NCI-H187 (cell line): ENCODE measurements around the gene ETFRF1.
A peak's percentile ranks its signal among the peaks of the same experiment; 100 is the strongest.

Experiments
- DNase-seq, 2 experiments: peaks; one replicate each; lab custom pipeline; 2025; lab: John Stamatoyannopoulos, UW

The ETFRF1 gene

GRCh38 chr12:25213338-25213737 lies 18.3 kb downstream of the ETFRF1 start:
- no peak for DNase-seq

DNA sequence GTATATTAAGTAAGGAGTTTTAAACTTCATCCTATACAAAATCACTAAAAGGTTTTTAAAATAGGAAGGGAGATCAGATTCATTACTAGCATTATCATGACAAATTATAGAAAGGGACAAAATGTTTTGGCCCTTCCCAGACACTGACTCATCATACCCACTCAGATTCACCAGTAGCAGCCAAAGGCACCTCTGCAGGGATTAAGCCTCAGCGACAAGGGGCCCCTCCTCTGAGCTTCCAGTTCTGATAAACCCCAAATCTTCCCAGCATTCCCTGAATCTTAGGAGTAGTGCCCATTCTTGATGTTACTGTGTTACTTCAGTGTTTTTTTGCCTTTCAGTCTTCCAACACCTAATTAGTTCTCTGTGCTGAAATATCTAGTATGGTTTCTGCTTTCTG lies 41.2 kb downstream of the ETFRF1 start:
- no peak for DNase-seq

DNA sequence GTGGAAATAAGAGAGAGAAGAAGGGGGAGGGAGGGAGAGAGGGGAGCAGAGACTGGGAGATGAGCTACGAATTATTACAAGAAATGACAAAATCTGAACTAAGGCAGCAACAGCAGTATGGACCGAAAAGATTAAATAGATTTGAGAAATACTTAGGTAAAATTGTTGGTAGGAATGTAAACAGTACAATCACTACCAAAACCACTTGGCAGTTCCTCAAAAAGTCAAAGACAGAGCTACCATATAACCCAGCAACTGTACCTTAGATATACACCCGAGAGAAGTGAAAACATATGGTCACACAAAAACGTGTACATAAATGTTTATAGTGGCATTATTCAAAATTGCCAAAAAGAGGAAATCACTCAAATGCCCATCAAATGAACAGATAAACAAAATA lies 41.6 kb downstream of the ETFRF1 start:
- no peak for DNase-seq

GRCh38 chr12:25241167-25242020 lies 46.4 kb downstream of the ETFRF1 start:
- DNase-seq: no peak

- no peak for DNase-seq
These were observed 48.1 kb downstream of the ETFRF1 start for GRCh38 chr12:25242981-25243679.

DNA sequence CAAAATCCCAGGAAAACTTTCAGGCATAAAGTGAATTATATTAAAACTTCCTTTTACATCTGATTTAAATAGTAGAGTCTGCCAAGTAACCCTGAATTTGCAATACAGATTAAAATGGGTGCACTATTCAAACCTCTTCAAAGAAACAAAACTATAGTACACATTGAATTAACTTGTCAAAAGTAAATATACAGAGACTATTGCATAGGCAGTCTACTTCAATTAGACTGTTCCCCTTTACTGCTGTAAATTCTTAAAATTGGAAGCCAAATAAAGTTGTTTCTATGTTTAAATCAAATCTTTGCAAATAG lies 48.6 kb downstream of the ETFRF1 start:
- no peak for DNase-seq

- DNase-seq: no peak
These were observed 50.5 kb downstream of the ETFRF1 start for GRCh38 chr12:25245491-25245890.

DNA sequence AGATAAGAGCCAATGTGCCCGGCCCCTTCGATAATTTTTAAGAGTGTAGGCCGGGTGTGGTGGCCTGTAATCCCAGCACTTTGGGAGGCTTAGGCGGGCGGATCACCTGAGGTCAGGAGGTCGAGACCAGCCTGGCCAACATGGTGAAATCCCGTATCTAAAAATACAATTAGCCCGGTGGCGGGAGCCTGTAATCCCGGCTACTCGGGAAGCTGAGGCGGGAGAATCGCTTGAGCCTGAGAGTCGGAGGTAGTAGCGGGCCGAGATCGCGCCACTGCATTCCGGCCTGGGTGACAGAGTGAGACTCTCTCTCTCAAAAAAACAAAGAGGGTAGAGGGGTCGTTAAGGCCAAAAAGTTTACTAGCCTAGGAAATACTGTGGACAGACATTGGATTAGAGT lies 53.1 kb downstream of the ETFRF1 start:
- DNase-seq: no peak

GRCh38 chr12:25248732-25249131 lies 53.7 kb downstream of the ETFRF1 start:
- DNase-seq: no peak

DNA sequence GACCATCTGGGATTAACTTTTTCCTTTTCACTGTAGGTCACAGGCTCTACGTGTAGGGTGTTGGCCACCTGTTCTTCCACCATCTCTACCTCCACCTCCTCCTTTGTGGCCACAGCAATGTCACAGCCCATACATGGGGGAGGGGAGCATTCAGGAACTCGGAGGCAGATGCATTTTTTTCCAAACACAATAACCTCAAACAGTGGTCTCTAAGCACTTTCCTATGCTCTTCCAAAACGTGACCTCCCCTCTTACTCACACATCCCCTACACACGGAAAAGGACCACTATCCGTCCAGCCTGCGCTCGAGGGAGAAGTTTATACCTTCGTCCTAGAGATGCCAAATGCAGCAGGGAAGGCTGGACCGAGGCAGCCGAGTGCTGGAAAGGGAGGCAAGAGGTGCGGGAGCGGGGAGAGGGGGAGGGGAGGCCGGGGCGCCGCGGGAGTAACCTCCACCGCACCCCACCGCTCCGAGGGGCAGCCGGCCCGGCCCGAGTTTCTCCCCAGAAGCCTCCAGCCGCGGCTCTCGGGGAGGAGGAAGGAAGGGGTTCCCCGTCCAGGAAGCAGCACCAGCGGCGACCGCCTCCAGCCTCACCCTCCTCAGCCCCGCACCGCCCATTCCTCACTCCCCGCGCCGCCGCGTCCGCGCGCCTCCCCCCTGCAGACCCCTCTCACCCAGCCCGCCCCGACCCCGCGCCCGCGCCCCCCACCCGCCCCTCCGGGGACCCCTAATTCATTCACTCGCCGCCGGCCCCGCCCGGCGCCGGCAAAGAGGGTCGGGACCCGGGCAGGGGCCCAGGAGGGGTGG lies 55.1 kb downstream of the ETFRF1 start:
- peak; percentile 8 to 15 for DNase-seq

DNA sequence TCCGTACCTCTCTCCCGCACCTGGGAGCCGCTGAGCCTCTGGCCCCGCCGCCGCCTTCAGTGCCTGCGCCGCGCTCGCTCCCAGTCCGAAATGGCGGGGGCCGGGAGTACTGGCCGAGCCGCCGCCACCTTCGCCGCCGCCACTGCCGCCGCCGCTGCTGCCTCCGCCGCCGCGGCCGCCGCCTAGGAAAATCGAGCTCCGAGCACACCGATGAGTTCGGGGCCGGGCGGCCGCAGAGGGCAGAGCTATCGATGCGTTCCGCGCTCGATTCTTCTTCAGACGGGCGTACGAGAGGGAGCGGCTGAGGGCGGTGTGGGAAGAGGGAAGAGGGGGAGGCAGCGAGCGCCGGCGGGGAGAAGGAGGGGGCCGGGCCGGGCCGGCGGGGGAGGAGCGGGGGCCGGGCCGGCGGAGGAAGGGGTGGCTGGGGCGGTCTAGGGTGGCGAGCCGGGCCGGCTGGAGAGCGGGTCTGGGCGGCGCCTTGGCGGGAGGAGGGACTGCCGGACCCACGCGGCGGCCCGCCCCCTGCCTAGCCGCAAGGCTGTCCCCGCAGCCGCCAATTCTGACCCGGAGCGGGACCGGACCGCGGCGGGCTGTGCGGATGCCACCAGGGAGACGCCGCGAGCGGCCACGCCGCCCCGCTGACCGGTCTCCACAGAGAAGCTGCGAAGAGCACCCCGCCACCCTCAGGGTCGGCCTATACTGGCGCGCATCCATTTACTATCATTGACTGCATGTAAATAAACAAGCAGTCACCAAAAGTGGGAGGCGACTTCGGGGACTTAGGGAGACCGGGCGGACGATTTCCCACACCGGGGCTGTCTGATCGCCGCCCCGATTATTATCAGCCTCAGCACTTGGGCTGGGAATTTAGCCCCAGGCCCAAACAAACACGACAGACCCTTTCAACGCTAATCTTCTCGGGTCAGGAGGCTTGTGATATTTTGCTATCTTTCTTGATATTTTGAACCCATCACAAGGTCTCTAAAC lies 56.0 kb downstream of the ETFRF1 start, which contains the start of gene KRAS:
Gene KRAS (minus strand): TSS at position 186 of the 987 bp plus-strand sequence.
- peak; percentile 75 to 91 for DNase-seq

DNA sequence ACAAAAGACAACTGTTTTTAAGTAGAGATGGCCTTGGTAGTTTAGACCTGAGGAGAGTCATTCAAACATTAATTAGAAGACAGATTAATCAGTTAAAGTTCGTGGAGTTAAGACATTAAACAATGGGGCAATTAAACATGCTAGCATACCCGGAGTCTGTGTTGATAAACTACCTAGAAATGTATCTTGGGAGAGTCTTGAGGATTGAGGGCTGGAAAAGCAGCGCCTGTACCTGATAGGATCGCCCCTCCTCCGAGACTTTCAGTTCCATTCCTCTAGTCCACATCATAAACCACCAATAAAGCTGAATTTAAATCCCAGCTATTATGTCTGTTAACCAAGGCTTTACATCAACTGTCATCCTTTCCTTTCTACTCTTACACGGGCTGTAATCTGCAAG lies 56.7 kb downstream of the ETFRF1 start:
- DNase-seq: no peak

DNA sequence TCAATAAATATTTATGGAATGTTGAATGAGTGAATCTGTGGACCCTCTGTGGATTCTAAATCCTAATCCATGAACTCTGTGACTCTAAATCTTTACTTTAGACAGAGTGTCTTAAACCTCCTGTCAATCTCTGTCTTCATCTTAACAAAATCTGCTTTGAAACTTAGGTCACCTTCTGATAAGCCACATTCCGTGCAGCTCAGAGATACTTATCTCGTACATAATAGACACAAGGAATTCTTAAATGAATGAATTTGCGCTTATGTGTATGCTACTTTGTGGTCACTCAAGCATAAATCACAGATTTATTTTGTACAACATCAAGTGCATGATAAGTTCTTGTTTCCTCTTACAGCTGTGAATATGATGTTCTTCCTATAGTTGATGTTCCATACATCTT lies 57.9 kb downstream of the ETFRF1 start:
- DNase-seq: no peak

- no peak for DNase-seq
These were observed 58.5 kb downstream of the ETFRF1 start for GRCh38 chr12:25253371-25254068.

DNA sequence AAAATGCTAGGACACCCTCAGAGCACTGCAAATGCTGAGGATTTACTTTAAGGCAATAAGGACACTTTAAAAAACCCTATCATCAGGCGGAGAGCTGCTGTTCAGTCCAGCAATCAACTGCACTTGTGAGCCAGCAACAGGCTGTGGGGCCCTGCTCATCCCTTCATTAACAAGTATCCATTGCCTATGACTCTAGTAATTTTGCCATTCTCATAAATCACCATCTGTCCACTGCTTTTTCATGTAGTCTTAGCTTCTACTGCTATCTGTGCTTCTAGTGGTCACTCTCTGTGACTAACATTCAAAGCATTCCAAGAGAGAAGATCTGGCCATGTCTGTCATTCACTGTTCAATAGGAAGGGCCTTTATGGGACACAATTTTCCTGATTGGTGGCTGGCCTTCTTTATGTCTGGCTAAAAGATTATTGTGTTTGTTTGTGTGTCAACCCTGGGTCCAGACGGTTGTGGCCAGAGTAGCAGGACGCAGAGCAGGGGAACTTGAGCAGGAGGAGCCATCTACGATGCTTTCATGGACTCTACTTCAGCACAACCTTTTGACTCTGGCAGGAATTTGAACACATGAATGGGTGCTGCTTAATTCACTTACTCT lies 59.3 kb downstream of the ETFRF1 start:
- no peak for DNase-seq
